ENCODE results near the gene NOTO. TPM values are rescaled to one million over a fixed set of nuclear protein-coding genes. Genes with fewer than 3 reads are reported as not detected.

The NOTO gene
- polyA plus RNA-seq, 1 donor (not counting 4 experiments of a cell fraction or from before 2014, with no cell fraction given) = not detected

GRCh38 chr2:73217160-73217559, 14.8 kb downstream of the NOTO start:
- no peaks in the 10 kb centered on the region for H4K20me1 ChIP-seq (ENCODE audit: control insufficient read depth, extremely low read depth, insufficient read depth, low read length)
- dilution Hi-C loops (cut with MboI; ENCODE audit: extremely low pct_ligation_motif_present, low sequenced_read_pairs) = no loop called here
- peaks cover 39% of the 10 kb centered on the region for H3K79me2 ChIP-seq (ENCODE audit: control insufficient read depth, insufficient read depth, low read length)
- H3K4me3 ChIP-seq (ENCODE audit: control insufficient read depth in 2 of 3, extremely low read depth in 1 of 3, insufficient read depth in 2 of 3, low read depth in 1 of 3, low read length in 3 of 3) = no peak overlapping the region
- FAIRE-seq (no peak), DNase-seq (ENCODE audit: low read depth, low spot score) (no peak)
- TF ChIP-seq, protein P1, sequence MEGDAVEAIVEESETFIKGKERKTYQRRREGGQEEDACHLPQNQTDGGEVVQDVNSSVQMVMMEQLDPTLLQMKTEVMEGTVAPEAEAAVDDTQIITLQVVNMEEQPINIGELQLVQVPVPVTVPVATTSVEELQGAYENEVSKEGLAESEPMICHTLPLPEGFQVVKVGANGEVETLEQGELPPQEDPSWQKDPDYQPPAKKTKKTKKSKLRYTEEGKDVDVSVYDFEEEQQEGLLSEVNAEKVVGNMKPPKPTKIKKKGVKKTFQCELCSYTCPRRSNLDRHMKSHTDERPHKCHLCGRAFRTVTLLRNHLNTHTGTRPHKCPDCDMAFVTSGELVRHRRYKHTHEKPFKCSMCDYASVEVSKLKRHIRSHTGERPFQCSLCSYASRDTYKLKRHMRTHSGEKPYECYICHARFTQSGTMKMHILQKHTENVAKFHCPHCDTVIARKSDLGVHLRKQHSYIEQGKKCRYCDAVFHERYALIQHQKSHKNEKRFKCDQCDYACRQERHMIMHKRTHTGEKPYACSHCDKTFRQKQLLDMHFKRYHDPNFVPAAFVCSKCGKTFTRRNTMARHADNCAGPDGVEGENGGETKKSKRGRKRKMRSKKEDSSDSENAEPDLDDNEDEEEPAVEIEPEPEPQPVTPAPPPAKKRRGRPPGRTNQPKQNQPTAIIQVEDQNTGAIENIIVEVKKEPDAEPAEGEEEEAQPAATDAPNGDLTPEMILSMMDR (optimal IDR thresholded peaks at IDR 0.05 in 1 of 3, IDR thresholded peaks at IDR 0.05 in 1 of 3, conservative IDR thresholded peaks at IDR 0.05 in 1 of 3; ENCODE audit: extremely low read depth in 1 of 3, insufficient read depth in 2 of 3, low read length in 3 of 3) = no peak
- TF ChIP-seq EZH2 (IDR thresholded peaks at IDR 0.05; ENCODE audit: low read length) = no peak
- no peak overlapping the region for H3K4me2 ChIP-seq (ENCODE audit: control insufficient read depth, extremely low read depth, insufficient read depth, low read depth, low read length)
- peaks cover 18% of the 10 kb centered on the region for H3K4me1 ChIP-seq (ENCODE audit: control insufficient read depth, extremely low read depth, insufficient read depth, low read length)
- no peak overlapping the region for H3K9ac ChIP-seq (ENCODE audit: control insufficient read depth, extremely low read depth, insufficient read depth, low read length)
- no peak overlapping the region for H3K27ac ChIP-seq (ENCODE audit: control insufficient read depth, insufficient read depth, low read length)
- no peaks in the 10 kb centered on the region for H3K27me3 ChIP-seq (ENCODE audit: control insufficient read depth, extremely low read depth, insufficient read depth, low read length)
- H3K9me3 ChIP-seq (ENCODE audit: control insufficient read depth, low read depth, low read length) = no peaks in the 10 kb centered on the region
- H2AFZ ChIP-seq (ENCODE audit: control insufficient read depth, low read length) = no peak overlapping the region
- H3K36me3 ChIP-seq (ENCODE audit: control insufficient read depth in 2 of 2, extremely low read depth in 1 of 2, insufficient read depth in 2 of 2, low read length in 2 of 2) = peaks cover 11 to 20% of the 10 kb centered on the region in 2 experiments
- H3K9me1 ChIP-seq (ENCODE audit: control insufficient read depth, extremely low read depth, insufficient read depth, low read length) = peaks cover 2% of the 10 kb centered on the region

DNA sequence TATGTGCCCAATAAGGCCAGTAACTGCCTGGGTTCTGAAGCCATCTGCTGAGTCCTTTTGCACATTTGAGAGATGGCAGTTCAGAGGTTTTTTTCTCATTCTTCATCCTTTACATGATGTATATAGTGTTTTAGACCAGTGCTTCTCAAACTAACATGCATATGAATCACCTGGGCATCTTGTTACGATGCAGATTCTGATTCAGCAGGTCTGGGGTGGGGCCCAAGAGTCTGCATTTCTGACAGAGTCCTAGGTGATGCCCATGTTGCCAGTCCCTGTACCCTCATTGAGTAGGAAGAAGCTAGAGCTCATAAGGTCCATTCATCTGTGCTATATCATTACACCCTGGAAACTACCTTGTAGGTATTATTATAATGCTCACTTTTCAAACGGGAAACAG, 15.5 kb downstream of the NOTO start:
- FAIRE-seq (no peak), DNase-seq (ENCODE audit: low read depth, low spot score) (no peak)
- TF ChIP-seq EZH2 (IDR thresholded peaks at IDR 0.05; ENCODE audit: low read length) = no peak
- TF ChIP-seq, protein P1 (optimal IDR thresholded peaks at IDR 0.05 in 1 of 3, IDR thresholded peaks at IDR 0.05 in 1 of 3, conservative IDR thresholded peaks at IDR 0.05 in 1 of 3; ENCODE audit: extremely low read depth in 1 of 3, insufficient read depth in 2 of 3, low read length in 3 of 3) = no peak
- H3K9me1 ChIP-seq (ENCODE audit: control insufficient read depth, extremely low read depth, insufficient read depth, low read length) = peaks cover 2% of the 10 kb centered on the region
- H3K79me2 ChIP-seq (ENCODE audit: control insufficient read depth, insufficient read depth, low read length) = peaks cover 39% of the 10 kb centered on the region
- H3K4me3 ChIP-seq (ENCODE audit: control insufficient read depth in 2 of 3, extremely low read depth in 1 of 3, insufficient read depth in 2 of 3, low read depth in 1 of 3, low read length in 3 of 3) = no peak overlapping the region
- peaks cover 18% of the 10 kb centered on the region for H3K4me1 ChIP-seq (ENCODE audit: control insufficient read depth, extremely low read depth, insufficient read depth, low read length)
- H3K9me3 ChIP-seq (ENCODE audit: control insufficient read depth, low read depth, low read length) = no peaks in the 10 kb centered on the region
- dilution Hi-C loops (cut with MboI; ENCODE audit: extremely low pct_ligation_motif_present, low sequenced_read_pairs) = no loop called here
- no peaks in the 10 kb centered on the region for H4K20me1 ChIP-seq (ENCODE audit: control insufficient read depth, extremely low read depth, insufficient read depth, low read length)
- peaks cover 18 to 23% of the 10 kb centered on the region in 2 experiments for H3K36me3 ChIP-seq (ENCODE audit: control insufficient read depth in 2 of 2, extremely low read depth in 1 of 2, insufficient read depth in 2 of 2, low read length in 2 of 2)
- H3K4me2 ChIP-seq (ENCODE audit: control insufficient read depth, extremely low read depth, insufficient read depth, low read depth, low read length) = no peak overlapping the region
- no peak overlapping the region for H3K9ac ChIP-seq (ENCODE audit: control insufficient read depth, extremely low read depth, insufficient read depth, low read length)
- H3K27ac ChIP-seq (ENCODE audit: control insufficient read depth, insufficient read depth, low read length) = no peak overlapping the region
- no peak overlapping the region for H2AFZ ChIP-seq (ENCODE audit: control insufficient read depth, low read length)
- no peaks in the 10 kb centered on the region for H3K27me3 ChIP-seq (ENCODE audit: control insufficient read depth, extremely low read depth, insufficient read depth, low read length)
